HFF-Myc (cell line): ENCODE results near the gene INAFM2.

ENCODE experiments used
- DNase-seq: peaks from one replicate; pipeline ENCODE4 v3.0.0-alpha.2; 2011; ENCODE audit warnings: low read depth; ENCODE audit errors: extremely low read depth
- H3K4me3 ChIP-seq: replicated peaks from 2 replicates; pipeline ENCODE4 v1.5.1; 2011; ENCODE audit warnings: low read depth, mild to moderate bottlenecking, control low read depth, low read length
- TF ChIP-seq, protein P1 (sequence below): IDR thresholded peaks from 2 replicates; pipeline ENCODE4 v1.5.1; 2012; ENCODE audit warnings: mild to moderate bottlenecking, low read depth, low read length, control low read depth; ENCODE audit errors: missing control alignments

Gene INAFM2

GRCh38 chr15:40298216-40298935, 25.1 kb upstream of the INAFM2 start:
- TF ChIP-seq, protein P1, sequence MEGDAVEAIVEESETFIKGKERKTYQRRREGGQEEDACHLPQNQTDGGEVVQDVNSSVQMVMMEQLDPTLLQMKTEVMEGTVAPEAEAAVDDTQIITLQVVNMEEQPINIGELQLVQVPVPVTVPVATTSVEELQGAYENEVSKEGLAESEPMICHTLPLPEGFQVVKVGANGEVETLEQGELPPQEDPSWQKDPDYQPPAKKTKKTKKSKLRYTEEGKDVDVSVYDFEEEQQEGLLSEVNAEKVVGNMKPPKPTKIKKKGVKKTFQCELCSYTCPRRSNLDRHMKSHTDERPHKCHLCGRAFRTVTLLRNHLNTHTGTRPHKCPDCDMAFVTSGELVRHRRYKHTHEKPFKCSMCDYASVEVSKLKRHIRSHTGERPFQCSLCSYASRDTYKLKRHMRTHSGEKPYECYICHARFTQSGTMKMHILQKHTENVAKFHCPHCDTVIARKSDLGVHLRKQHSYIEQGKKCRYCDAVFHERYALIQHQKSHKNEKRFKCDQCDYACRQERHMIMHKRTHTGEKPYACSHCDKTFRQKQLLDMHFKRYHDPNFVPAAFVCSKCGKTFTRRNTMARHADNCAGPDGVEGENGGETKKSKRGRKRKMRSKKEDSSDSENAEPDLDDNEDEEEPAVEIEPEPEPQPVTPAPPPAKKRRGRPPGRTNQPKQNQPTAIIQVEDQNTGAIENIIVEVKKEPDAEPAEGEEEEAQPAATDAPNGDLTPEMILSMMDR, result no peak
- no peak for DNase-seq
- no peak overlapping the region for H3K4me3 ChIP-seq

DNA sequence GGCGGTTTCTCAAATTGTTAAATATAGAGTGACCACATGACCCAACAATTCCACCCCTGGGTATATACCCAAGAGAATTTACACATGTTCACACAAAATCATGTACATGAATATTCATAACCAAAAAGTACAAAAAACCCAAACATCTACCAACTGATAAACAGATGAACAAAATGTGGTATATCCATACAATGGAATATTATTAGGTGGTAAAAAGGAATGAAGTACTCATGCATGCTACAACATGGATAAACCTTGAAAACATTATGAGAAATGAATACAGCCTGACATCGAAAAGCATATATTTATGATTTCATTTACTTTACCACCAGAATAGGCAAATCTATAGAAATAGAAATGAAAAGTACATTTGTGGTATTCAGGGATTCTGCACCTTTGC, 23.1 kb upstream of the INAFM2 start:
- no peak overlapping the region for H3K4me3 ChIP-seq
- DNase-seq, result no peak
- TF ChIP-seq, protein P1, result no peak

DNA sequence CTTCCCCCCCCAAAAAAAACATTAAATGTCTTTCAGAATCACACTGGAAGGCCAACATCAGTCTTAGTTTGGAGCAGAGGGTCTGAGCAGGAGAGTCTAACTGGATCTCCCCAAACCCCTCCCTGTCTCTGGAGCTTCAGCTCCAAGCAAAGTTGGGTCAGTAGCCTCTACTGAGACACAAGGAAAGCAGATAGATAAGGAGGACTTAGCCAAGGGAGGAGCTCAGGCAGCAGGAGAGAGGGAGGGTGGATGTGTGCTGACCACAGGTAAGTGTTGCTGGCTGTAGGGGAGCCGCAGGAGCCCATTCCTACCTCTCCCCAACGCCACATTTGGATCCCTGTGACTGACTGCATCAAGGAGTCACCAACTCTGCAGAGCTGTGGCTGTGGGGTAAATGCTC, 22.7 kb upstream of the INAFM2 start:
- TF ChIP-seq, protein P1, result no peak
- DNase-seq, result no peak
- H3K4me3 ChIP-seq, result no peak overlapping the region

DNA sequence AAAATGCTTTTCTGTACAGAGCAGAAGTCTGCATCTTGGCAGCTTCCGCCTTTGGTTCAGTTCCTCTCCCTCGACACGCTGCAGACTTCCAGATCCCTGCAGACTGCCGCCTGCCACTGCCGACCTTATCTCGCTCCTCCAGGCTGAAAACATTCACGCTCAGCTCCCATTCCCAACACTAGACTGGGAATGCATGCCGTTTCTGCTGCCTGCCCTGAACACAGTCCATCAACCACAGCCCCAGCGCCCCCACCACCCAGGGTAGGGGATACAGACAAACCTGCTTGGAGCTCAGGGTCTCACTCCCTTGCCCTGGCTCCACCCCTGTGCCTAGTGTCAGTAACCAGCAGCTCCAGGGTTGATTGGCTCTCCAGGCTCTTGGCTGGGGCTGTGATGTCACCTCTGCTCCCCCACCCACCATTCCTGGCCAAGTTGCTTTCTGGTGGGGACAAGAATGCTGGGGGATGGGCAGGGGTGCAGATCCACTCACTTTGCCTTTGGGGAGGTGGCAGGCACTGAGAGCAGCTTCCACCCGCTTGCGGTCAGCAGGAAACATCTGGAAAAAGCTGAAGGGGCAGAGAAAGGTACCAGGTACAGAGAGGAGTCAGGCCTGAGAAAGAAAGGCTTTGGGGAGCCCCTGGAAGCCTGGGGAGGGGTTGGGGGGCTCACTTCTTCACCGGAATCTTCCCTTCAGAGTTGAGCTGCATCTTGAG, 21.9 kb upstream of the INAFM2 start:
- no peak overlapping the region for H3K4me3 ChIP-seq
- TF ChIP-seq, protein P1, result no peak
- no peak for DNase-seq

GRCh38 chr15:40302288-40302886, 21.1 kb upstream of the INAFM2 start:
- TF ChIP-seq, protein P1, result no peak
- H3K4me3 ChIP-seq, result no peak overlapping the region
- DNase-seq, result no peak

DNA sequence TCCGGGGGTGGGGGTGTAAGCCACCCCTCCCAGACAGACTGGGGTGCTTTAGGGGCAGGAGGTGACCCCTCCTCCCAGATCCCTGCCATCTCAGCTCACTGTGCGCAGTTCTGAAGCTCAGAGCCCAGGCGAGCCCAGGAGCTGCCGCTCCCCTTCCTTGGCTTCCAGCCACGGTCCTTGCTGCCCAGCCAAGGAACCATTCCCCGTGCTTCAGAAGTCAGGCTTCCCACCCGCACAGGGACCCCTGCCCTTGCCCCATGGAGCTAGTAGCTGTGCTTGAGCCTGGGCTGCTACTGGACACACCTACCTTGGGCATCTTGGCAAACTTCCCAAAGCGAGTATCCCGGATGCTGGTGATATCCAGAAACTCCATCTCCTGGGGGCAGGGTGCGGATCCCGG, 20.5 kb upstream of the INAFM2 start:
- TF ChIP-seq, protein P1, result no peak
- H3K4me3 ChIP-seq, result no peak overlapping the region
- no peak for DNase-seq
